Fibroblast of peridontal ligament (primary cell): ENCODE data around the gene PAPOLB.

Experiments
- DNase-seq: peaks from one replicate; pipeline ENCODE4 v3.0.0-alpha.2; 2010; ENCODE audit errors: extremely low read depth

Gene PAPOLB

DNA sequence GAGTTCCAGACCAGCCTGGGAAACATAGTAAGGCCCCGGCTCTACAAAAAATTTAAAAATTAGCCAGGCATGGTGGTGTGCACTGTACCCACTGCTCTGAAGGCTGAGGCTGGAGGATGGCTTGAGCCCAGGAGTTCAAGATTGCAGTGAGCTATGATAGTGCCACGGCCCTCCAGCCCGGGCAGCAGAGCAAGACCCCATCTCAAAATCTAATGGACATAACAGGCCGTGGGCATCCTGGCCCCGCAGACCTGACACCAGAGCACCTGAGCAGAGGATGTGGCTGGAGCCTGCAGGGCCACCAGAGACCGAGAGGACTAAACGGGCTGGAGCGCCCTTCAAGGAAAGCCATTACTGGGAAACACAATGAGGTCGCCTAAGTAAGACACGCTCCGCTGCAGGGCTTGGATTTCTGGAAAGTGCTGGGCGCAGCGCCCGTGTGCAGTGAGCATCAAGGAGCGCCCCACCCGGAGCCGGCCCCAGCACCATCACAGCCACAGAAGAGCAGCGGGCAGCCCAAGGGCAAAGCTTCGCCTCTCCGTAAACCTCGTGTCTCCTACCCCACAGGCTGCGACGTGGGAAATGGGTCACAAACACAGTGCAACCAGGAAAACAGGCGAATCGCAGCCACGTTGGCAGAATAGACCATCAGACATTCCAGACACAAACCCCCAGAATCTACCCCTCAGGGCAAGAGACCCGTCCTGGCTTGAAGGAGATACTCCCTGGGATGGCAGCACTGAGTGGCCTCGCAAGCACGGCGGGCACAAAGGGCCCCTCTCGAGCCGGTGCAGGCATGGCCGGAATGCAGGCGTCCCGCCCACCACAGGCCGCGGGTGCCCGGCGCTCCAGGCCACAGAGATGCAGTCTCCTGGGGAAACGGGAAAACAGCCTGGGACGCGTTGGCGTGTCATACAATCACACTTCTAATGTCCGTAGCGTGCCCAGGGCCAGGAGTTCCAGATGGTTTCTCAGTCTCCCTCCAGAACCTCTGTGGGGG lies 16.8 kb upstream of the PAPOLB start:
- no peak for DNase-seq

GRCh38 chr7:4876586-4876985 lies 14.8 kb upstream of the PAPOLB start:
- DNase-seq: no peak

DNA sequence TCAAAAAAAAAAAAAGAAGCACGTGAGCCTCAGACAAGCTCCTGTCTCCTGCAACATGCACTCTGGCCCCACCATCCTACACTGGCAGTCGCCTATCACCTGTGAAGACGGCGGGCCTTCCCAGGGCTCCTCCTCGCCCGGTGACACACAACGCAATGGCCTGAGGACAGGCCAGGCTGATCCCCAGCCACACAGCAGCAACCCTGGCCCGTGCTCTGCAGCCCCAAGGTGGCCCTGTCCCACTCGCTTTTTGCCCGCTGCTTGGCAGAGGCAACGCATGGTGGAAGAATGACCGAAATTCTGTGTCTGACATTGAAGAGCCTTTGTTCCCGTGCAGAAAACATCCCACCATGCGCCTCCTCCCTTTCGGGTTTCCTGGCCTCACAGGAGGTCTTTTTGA lies 13.6 kb upstream of the PAPOLB start:
- DNase-seq: no peak

GRCh38 chr7:4873071-4873944 lies 11.5 kb upstream of the PAPOLB start:
- no peak for DNase-seq

GRCh38 chr7:4871930-4872675 lies 10.3 kb upstream of the PAPOLB start:
- DNase-seq: no peak

DNA sequence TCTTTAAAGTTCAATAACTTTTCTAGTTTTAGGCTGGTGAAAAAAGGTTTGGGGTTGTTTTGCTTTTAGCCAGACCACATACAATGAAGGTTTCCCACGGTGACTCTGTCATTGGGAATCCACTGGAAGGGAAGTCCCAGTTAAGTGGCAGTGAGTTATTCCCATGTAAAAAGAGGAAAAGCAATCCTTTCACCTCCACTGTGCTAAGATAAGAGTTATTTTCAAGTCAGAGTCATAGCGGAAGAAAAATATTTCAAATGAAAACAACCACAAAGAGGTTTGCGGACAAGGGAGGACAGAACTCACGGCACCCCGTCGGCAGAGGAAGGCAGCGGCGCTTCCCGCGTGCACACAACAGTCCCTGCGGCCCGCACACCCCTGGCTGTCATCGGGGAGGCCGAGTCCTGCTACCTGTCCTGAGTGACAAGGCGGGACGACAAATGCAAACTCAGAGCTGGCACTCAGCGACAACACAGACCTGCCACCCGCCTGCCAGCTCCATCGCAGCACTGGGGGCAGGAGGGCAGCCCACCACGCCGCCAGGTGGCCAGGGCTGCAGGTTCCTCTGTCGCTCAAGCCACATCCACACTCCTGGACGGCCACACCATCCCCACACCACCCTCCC lies 9.3 kb upstream of the PAPOLB start:
- no peak for DNase-seq

DNA sequence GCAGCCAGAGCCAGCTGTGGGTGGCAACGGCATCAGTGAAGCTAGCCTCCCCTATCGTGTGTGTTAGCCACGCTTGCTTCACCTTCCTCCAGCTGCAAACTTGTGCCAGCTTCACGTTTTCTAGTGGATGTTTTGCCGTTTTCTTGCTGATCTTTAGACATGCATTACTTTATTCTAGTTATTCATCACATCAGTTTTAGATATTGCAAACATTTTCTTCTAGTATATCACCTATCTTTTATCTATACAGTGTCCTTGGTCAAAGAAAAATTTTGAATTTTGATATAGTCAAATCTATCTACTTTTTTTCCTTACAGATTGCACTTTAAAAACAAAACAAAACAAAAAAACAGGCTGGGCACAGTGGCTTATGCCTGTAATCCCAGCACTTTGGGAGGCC lies 6.7 kb upstream of the PAPOLB start:
- no peak for DNase-seq

- no peak for DNase-seq
These were observed 5.0 kb upstream of the PAPOLB start for GRCh38 chr7:4866528-4867496.

GRCh38 chr7:4862156-4862555 lies 326 bp upstream of the PAPOLB start:
- no peak for DNase-seq

DNA sequence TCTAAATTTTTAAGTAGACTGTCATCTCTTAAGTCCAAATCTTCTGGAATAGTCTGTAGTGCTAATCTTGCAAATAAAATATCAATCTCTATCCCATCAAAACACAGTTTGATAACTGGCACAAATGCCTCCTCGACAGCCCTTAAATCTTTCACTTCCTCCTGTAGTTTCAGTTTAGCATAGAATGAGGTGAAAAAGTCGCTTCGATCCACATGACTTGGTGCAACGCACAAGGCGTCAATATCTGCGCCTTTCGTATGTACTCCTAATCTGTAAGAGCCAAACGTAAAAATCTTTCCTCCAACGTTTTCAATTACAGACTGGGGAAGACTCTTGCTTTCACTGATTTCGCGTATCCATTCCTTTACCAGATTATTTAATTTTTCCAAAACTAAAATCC lies 603 bp downstream of the PAPOLB start:
- DNase-seq: no peak

GRCh38 chr7:4857189-4857588 lies 4.6 kb downstream of the PAPOLB start:
- DNase-seq: no peak

DNA sequence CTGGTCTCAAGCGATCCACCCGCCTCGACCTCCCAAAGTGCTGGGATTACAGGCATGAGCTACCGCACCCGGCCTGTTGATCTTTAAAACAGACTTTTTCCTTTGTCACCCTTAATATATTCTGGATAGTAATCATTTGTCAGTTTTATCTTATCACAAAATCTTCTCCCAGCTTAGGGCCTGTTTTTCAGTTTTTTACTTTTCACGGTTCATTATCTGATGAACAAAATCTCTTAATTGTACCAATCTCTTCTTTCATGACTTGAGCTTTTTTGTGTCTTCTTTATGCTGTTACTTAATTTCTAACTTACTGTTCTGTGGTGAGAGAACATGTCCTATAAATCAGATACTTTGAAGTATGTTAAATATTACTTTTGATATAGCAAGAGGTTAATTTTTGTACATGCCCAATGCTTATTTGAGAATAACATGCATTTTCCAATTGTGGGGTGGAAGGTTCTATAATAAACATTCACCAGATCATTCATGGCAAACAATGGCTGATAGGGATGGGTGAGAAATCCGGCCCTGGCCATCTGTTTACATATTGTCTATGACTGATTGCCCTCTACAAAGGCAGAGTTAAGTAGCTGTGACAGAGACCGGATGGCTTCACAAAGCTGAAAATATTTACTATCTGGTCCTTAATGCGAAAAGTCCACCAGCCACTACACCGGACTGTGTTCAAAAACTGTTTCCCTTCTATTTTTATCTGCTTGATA lies 5.3 kb downstream of the PAPOLB start:
- DNase-seq: no peak

DNA sequence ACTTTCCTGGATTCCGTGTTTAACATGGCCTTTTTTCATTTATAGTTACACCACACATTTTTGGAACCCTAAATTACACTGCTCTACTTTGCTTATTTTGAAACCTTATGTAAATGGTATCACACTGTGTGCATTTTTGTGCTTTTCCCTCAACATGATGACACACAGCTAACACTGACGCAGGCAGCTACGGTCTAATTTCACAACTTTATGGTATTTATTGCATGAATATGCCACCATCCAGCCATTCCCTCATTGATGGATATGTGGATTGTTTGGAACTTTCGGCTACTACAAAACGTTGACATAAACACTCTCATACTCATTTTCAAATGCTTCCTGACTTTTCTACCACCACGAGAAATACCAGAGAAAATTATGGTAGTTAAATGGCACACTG lies 6.9 kb downstream of the PAPOLB start:
- peak; percentile 11 for DNase-seq

DNA sequence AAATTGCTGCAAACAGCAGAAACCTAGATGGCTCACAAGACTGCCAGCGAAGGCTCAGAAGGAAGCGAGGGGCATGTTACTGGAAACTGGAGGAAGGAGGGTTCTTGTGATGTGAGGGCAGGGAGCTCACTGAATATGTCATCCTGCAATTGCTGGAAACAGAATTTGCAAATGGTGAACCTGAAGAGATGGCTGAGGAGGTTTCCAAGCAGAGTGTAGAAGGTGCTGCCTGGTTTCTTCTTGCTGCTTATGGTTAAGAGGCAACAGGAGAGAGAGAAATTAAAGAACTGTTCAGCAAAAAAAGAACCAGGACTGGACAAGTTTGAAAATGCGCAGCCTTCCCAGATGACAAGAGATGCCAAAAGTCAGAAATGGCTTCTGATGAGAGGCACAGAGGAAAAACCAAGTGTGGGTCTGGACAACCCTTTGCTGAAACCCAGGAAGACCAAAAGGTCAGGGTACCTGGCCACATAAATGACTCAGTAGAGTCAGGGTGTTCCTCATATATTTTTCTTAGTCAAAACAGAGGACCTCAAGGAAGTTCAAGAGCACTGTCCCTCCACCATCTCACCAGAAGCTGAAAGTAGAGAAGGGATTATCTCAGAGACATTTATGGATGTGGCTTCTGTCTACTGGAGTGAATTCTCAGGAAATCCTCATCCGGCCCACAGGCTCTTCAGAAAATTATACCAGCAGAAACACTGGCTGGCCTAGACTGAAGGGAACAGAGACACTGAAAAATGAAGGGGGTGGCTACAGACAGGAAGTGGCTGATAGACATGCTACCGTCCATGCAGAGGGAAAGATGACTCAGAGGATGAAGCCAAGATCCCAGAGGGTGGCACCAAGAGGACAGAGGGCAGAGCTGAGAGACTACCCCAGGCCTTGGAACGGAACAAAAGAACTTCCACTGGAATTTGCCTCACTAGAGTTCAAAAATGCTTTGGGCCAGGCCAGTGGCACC lies 10.1 kb downstream of the PAPOLB start:
- no peak for DNase-seq

- no peak for DNase-seq
These were observed 11.5 kb downstream of the PAPOLB start for GRCh38 chr7:4850262-4850795.

- peak; percentile 11 for DNase-seq
These were observed 12.4 kb downstream of the PAPOLB start for GRCh38 chr7:4849390-4849789.

GRCh38 chr7:4845740-4846142 lies 16.1 kb downstream of the PAPOLB start:
- peak; percentile 23 for DNase-seq
